SH-SY5Y (cell line): ENCODE measurements around the gene HYDIN.

Experiments used
- GATA2 ChIP-seq: IDR thresholded peaks from 2 replicates; pipeline ENCODE4 v1.6.1; 2011; ENCODE audit warnings: mild to moderate bottlenecking, low read depth, low read length
- GATA3 ChIP-seq: IDR thresholded peaks from 2 replicates; pipeline ENCODE4 v1.6.1; 2011; ENCODE audit warnings: low read depth, mild to moderate bottlenecking, low read length, moderate library complexity

DNA sequence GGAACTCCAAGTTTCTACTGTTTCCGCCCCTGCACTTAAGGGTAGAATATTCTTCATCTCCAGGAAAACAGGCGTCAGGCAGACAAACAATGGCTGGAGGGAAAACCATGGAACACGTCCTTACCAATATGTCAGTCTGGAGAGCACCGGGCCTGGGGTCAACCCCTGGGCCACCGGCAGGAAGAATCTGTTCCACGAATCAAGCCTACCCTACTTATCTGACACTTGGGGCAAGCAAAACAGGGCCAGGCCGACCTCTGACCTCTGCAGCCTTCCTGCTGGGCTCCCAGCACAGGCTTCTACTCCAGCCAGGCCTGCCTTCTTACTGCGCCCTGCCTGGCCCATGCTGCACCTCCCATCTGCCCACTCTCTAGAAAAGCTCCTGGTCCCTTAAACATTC lies 439.7 kb downstream of the HYDIN start:
- TF ChIP-seq GATA2: no peak
- no peak for TF ChIP-seq GATA3
